ENCODE results near the gene ST3GAL3. TPM values are rescaled to one million over a fixed set of nuclear protein-coding genes. Genes with fewer than 3 reads are reported as not detected.

ST3GAL3 gene
- total and polyA plus RNA-seq, 2 donors (not counting 3 experiments of a cell fraction or from before 2014, with no cell fraction given) = 14.3 to 35.8 TPM

GRCh38 chr1:43871181-43871910 is 164.0 kb downstream of the ST3GAL3 start:
- intact Hi-C loops (cut with micrococcal nuclease) = no loop called here
- CTCF ChIA-PET = no interaction called here

More at GRCh38 chr1:43871181-43871910, 164.0 kb downstream of the ST3GAL3 start:
- Histone ChIP-seq H3K4me1 (ENCODE audit: control insufficient read depth, extremely low read depth, insufficient read depth, low read length) (no peaks in the 10 kb centered on the region), H3K4me2 (ENCODE audit: insufficient read depth, low read length) (no peak overlapping the region), H4K20me1 (replicated peaks; ENCODE audit: control insufficient read depth, extremely low read depth, insufficient read depth, low read length) (no peaks in the 10 kb centered on the region), H3K79me2 (ENCODE audit: control insufficient read depth, insufficient read depth, low read length) (no peaks in the 10 kb centered on the region), H3K27me3 (ENCODE audit: control insufficient read depth in 2 of 2, insufficient read depth in 2 of 2, low read length in 2 of 2) (no peaks in the 10 kb centered on the region), H3K9me1 (replicated peaks; ENCODE audit: control insufficient read depth, extremely low read depth, insufficient read depth, low read length) (no peaks in the 10 kb centered on the region), H2AFZ (ENCODE audit: low read depth, low read length) (no peak overlapping the region), H3K27ac (ENCODE audit: insufficient read depth, low read depth, low read length) (no peak overlapping the region), H3K9me3 (replicated peaks; ENCODE audit: control insufficient read depth, insufficient read depth, low read length) (no peaks in the 10 kb centered on the region), H3K36me3 (ENCODE audit: control insufficient read depth in 2 of 2, extremely low read depth in 1 of 2, insufficient read depth in 2 of 2, low read length in 2 of 2) (no peaks in the 10 kb centered on the region), H3K4me3 (replicated peaks in 1 of 3; ENCODE audit: insufficient read depth in 1 of 3, low read depth in 1 of 3, low read length in 3 of 3) (no peak overlapping the region), H3K9ac (replicated peaks; ENCODE audit: extremely low read depth, insufficient read depth, low read length) (no peak overlapping the region)
- no peak for FAIRE-seq
- DNase-seq (ENCODE audit: low read depth, low spot score) = no peak
- POLR2A ChIA-PET = no interaction called here
- dilution Hi-C loops (cut with MboI; ENCODE audit: extremely low pct_ligation_motif_present, low sequenced_read_pairs) = no loop called here
- BruUV-seq (replicated peaks) = no TSS peak
- TF ChIP-seq POLR2A (IDR thresholded peaks at IDR 0.05; ENCODE audit: low read depth, low read length) = no peak
- no peak for TF ChIP-seq CTCF (IDR thresholded peaks at IDR 0.05; ENCODE audit: extremely low read depth in 1 of 2, insufficient read depth in 1 of 2, low read depth in 1 of 2, low read length in 2 of 2)
- TF ChIP-seq POLR2AphosphoS5 (IDR thresholded peaks at IDR 0.05; ENCODE audit: insufficient read depth, low read depth, low read length) = no peak
- no peak for TF ChIP-seq MYC (IDR thresholded peaks at IDR 0.05; ENCODE audit: low read depth, low read length)
- no peak for TF ChIP-seq JUN (IDR thresholded peaks at IDR 0.05; ENCODE audit: borderline replicate concordance, insufficient read depth, insufficient read length, low read depth)
- no peak for TF ChIP-seq FOS (IDR thresholded peaks at IDR 0.05; ENCODE audit: borderline replicate concordance, insufficient read depth, low read length)
- no peak for TF ChIP-seq EZH2 (IDR thresholded peaks at IDR 0.05; ENCODE audit: borderline replicate concordance, low read depth, low read length, severe bottlenecking)
- no peak for TF ChIP-seq MAX (IDR thresholded peaks at IDR 0.05; ENCODE audit: insufficient read depth, insufficient read length)
- TF ChIP-seq GATA2 (IDR thresholded peaks at IDR 0.05; ENCODE audit: insufficient read depth, insufficient read length, low read depth, low read length) = no peak
